Bronchial epithelial cell (primary cell): ENCODE results near the gene TMEM132D. TPM values are rescaled to one million over a fixed set of nuclear protein-coding genes. Genes with fewer than 3 reads are reported as not detected.

Experiments used
- DNase-seq: peaks from one replicate; pipeline ENCODE4 v3.0.0-alpha.2; 2010; ENCODE audit warnings: low read depth
- FAIRE-seq: peaks from 2 replicates; lab custom pipeline; 2011; peaks lifted over from hg19 to GRCh38; lab: Jason Lieb, UNC
- H3K27me3 ChIP-seq: 2 replicates; pipeline ENCODE4 v1.5.1; 2011; ENCODE audit warnings: low read length; ENCODE audit not compliant: control insufficient read depth, insufficient read depth
- H3K36me3 ChIP-seq: 2 replicates; pipeline ENCODE4 v1.5.1; 2011; ENCODE audit warnings: low read length; ENCODE audit not compliant: control insufficient read depth, insufficient read depth
- H3K4me3 ChIP-seq: 2 replicates; pipeline ENCODE4 v1.5.1; 2011; ENCODE audit warnings: mild to moderate bottlenecking, low read depth, low read length, control low read depth
- CTCF ChIP-seq: IDR thresholded peaks from 2 replicates; pipeline ENCODE4 v1.5.1; 2011; ENCODE audit warnings: mild to moderate bottlenecking, moderate library complexity, low read length, control low read depth, inconsistent platforms; ENCODE audit not compliant: insufficient read depth, severe bottlenecking
- total RNA-seq: library from RNA; depleted of rRNA; stranded (reverse); fragments of >200 nt; gene quantifications from 2 replicates; pipeline ENCODE4 v1.2.1, GENCODE V29; 2014

TMEM132D gene
- total RNA-seq, 1 donor from 2014 or later, result not detected

GRCh38 chr12:129080821-129081220 lies 823.0 kb downstream of the TMEM132D start:
- DNase-seq (no peak), FAIRE-seq (no peak)
- Histone ChIP-seq H3K4me3 (no peak overlapping the region), H3K36me3 (no peaks in the 10 kb centered on the region), H3K27me3 (no peaks in the 10 kb centered on the region)
- no peak for TF ChIP-seq CTCF

- DNase-seq, result no peak
- TF ChIP-seq CTCF, result no peak
- H3K27me3 ChIP-seq, result no peaks in the 10 kb centered on the region
- no peak for FAIRE-seq
- H3K4me3 ChIP-seq, result no peak overlapping the region
- H3K36me3 ChIP-seq, result no peaks in the 10 kb centered on the region
These were observed 823.4 kb downstream of the TMEM132D start for GRCh38 chr12:129080391-129080790.

GRCh38 chr12:129079719-129080118 lies 824.1 kb downstream of the TMEM132D start:
- TF ChIP-seq CTCF, result no peak
- no peak for DNase-seq
- no peak for FAIRE-seq
- H3K27me3 ChIP-seq, result no peaks in the 10 kb centered on the region
- H3K4me3 ChIP-seq, result no peak overlapping the region
- no peaks in the 10 kb centered on the region for H3K36me3 ChIP-seq

- FAIRE-seq (no peak), DNase-seq (no peak)
- Histone ChIP-seq H3K36me3 (no peaks in the 10 kb centered on the region), H3K4me3 (no peak overlapping the region), H3K27me3 (no peaks in the 10 kb centered on the region)
- TF ChIP-seq CTCF, result no peak
These were observed 827.1 kb downstream of the TMEM132D start for GRCh38 chr12:129076441-129077320.

GRCh38 chr12:129075460-129076208 lies 828.2 kb downstream of the TMEM132D start:
- FAIRE-seq (no peak), DNase-seq (no peak)
- no peak for TF ChIP-seq CTCF
- Histone ChIP-seq H3K36me3 (no peaks in the 10 kb centered on the region), H3K27me3 (no peaks in the 10 kb centered on the region), H3K4me3 (no peak overlapping the region)
